Suprapubic skin (tissue), 4 donors: ENCODE measurements around the gene C1orf141. TPM values are rescaled to one million over a fixed set of nuclear protein-coding genes. Genes with fewer than 3 reads are reported as not detected.

ENCODE experiments used
- DNase-seq, 2 donors: peaks; one replicate each; pipeline ENCODE4 v3.0.0-alpha.2; 2019; ENCODE audit warnings: low spot score in 2 of 2
- H3K27ac ChIP-seq: fragments of 200-600 bp; sonication (generic); one replicate; pipeline ENCODE4 v1.5.1; 2019
- H3K27me3 ChIP-seq: fragments of 200-600 bp; sonication (generic); one replicate; pipeline ENCODE4 v1.5.1; 2019
- H3K36me3 ChIP-seq: fragments of 200-600 bp; sonication (generic); one replicate; pipeline ENCODE4 v1.5.1; 2019
- H3K4me1 ChIP-seq: fragments of 200-600 bp; sonication (generic); one replicate; pipeline ENCODE4 v1.5.1; 2019
- H3K4me3 ChIP-seq: fragments of 200-600 bp; sonication (generic); one replicate; pipeline ENCODE4 v1.5.1; 2019; ENCODE audit warnings: mild to moderate bottlenecking
- H3K9me3 ChIP-seq: fragments of 200-600 bp; sonication (generic); one replicate; pipeline ENCODE4 v1.5.1; 2019
- EP300 ChIP-seq: sonication (generic); formaldehyde crosslinking; IDR thresholded peaks from one replicate; pipeline ENCODE4 v1.6.1; 2017; ENCODE audit warnings: antibody characterized with exemption
- POLR2A ChIP-seq, 2 donors: fragments of 450-650 bp; IDR thresholded peaks; one replicate each; pipeline ENCODE4 v1.6.1; 2017; ENCODE audit warnings: antibody characterized with exemption in 2 of 2, mild to moderate bottlenecking in 2 of 2, moderate library complexity in 2 of 2
- POLR2AphosphoS5 ChIP-seq, 3 donors: sonication (generic); formaldehyde crosslinking; IDR thresholded peaks; one replicate each; pipeline ENCODE4 v1.6.1; 2017; ENCODE audit warnings: antibody characterized with exemption in 3 of 3
- WGBS: methylation state at CpG from one replicate; pipeline ENCODE4 v1.1.5; 2018; 5-methylcytosine and 5-hydroxymethylcytosine counted together
- total RNA-seq, 4 donors: library from RNA; depleted of rRNA; stranded (reverse); fragments of >200 nt; gene quantifications; one replicate each; pipeline ENCODE4 v1.1.0, GENCODE V29; 2016
- TF ChIP-seq, protein P1 (sequence below), 2 donors: fragments of 200-600 bp in 1 of 2; fragments of 450-650 bp in 1 of 2; sonication (generic) in 1 of 2; IDR thresholded peaks; one replicate each; pipeline ENCODE4 v1.5.1; 2016 to 2019; ENCODE audit warnings: antibody characterized with exemption in 2 of 2, mild to moderate bottlenecking in 1 of 2, moderate library complexity in 1 of 2

The C1orf141 gene
- total RNA-seq, 4 donors from 2014 or later = not detected

- Histone ChIP-seq H3K27ac (no peak overlapping the region), H3K36me3 (no peaks in the 10 kb centered on the region), H3K4me1 (no peaks in the 10 kb centered on the region), H3K4me3 (no peak overlapping the region), H3K27me3 (no peaks in the 10 kb centered on the region), H3K9me3 (no peaks in the 10 kb centered on the region)
- WGBS = 100% methylated on average over 2 of the region's 2 CpGs
- TF ChIP-seq, protein P1, sequence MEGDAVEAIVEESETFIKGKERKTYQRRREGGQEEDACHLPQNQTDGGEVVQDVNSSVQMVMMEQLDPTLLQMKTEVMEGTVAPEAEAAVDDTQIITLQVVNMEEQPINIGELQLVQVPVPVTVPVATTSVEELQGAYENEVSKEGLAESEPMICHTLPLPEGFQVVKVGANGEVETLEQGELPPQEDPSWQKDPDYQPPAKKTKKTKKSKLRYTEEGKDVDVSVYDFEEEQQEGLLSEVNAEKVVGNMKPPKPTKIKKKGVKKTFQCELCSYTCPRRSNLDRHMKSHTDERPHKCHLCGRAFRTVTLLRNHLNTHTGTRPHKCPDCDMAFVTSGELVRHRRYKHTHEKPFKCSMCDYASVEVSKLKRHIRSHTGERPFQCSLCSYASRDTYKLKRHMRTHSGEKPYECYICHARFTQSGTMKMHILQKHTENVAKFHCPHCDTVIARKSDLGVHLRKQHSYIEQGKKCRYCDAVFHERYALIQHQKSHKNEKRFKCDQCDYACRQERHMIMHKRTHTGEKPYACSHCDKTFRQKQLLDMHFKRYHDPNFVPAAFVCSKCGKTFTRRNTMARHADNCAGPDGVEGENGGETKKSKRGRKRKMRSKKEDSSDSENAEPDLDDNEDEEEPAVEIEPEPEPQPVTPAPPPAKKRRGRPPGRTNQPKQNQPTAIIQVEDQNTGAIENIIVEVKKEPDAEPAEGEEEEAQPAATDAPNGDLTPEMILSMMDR (IDR thresholded peaks at IDR 0.05) = no peak
- TF ChIP-seq POLR2A (IDR thresholded peaks at IDR 0.05) = no peak
- TF ChIP-seq EP300 = no peak
- TF ChIP-seq POLR2AphosphoS5 (IDR thresholded peaks at IDR 0.05) = no peak
- no peak for DNase-seq
Measured at GRCh38 chr1:67061266-67061665, 73.5 kb downstream of the C1orf141 start.

GRCh38 chr1:67060811-67061218 is 74.0 kb downstream of the C1orf141 start:
- H3K4me1 ChIP-seq = no peaks in the 10 kb centered on the region
- H3K27me3 ChIP-seq = no peaks in the 10 kb centered on the region
- TF ChIP-seq, protein P1 (IDR thresholded peaks at IDR 0.05) = no peak
- TF ChIP-seq EP300 (no peak), POLR2A (IDR thresholded peaks at IDR 0.05) (no peak), POLR2AphosphoS5 (IDR thresholded peaks at IDR 0.05) (no peak)
- no peaks in the 10 kb centered on the region for H3K36me3 ChIP-seq
- no peak for DNase-seq
- no peak overlapping the region for H3K27ac ChIP-seq
- no peaks in the 10 kb centered on the region for H3K9me3 ChIP-seq
- 85% methylated on average over 2 of the region's 2 CpGs for WGBS
- H3K4me3 ChIP-seq = no peak overlapping the region

- H3K36me3 ChIP-seq = no peaks in the 10 kb centered on the region
- H3K4me1 ChIP-seq = peaks cover 4% of the 10 kb centered on the region
- H3K9me3 ChIP-seq = no peaks in the 10 kb centered on the region
- DNase-seq = no peak
- WGBS = 82% methylated on average over 1 of the region's 1 CpG
- no peak overlapping the region for H3K4me3 ChIP-seq
- H3K27me3 ChIP-seq = no peaks in the 10 kb centered on the region
- TF ChIP-seq, protein P1 (IDR thresholded peaks at IDR 0.05) = no peak
- TF ChIP-seq POLR2AphosphoS5 (IDR thresholded peaks at IDR 0.05) (no peak), POLR2A (IDR thresholded peaks at IDR 0.05) (no peak), EP300 (no peak)
- no peak overlapping the region for H3K27ac ChIP-seq
Measured at GRCh38 chr1:67059346-67059745, 75.4 kb downstream of the C1orf141 start.

DNA sequence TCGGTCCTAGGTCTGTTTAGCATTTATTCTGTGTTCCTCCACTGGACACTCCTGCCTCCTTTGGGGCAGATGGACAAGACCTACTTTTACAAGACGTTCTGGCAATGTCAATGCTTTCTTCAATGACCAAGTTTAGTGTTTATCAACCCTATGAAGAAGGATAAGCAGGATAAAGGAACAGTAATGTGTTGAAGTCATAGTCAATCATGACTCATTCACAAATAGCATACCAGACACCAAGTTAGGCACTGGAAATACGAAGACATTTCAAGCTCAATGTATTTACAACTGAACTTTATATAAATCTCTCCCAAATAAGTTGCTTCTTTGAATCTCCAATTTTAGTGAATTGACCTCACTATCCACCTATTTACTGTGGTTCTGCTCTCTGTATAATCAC is 76.0 kb downstream of the C1orf141 start:
- Histone ChIP-seq H3K9me3 (no peaks in the 10 kb centered on the region), H3K4me1 (peaks cover 6% of the 10 kb centered on the region), H3K27me3 (no peaks in the 10 kb centered on the region), H3K4me3 (no peak overlapping the region), H3K27ac (no peak overlapping the region), H3K36me3 (no peaks in the 10 kb centered on the region)
- no peak for DNase-seq
- TF ChIP-seq POLR2AphosphoS5 (IDR thresholded peaks at IDR 0.05) (no peak), POLR2A (IDR thresholded peaks at IDR 0.05) (no peak), EP300 (no peak)
- TF ChIP-seq, protein P1 (IDR thresholded peaks at IDR 0.05) = no peak
- 79% methylated on average over 3 of the region's 3 CpGs for WGBS

- no peaks in the 10 kb centered on the region for H3K27me3 ChIP-seq
- DNase-seq = no peak
- 87% methylated on average over 1 of the region's 1 CpG for WGBS
- no peak overlapping the region for H3K4me3 ChIP-seq
- TF ChIP-seq POLR2AphosphoS5 (IDR thresholded peaks at IDR 0.05) = no peak
- TF ChIP-seq, protein P1 (IDR thresholded peaks at IDR 0.05) = no peak
- no peak for TF ChIP-seq POLR2A (IDR thresholded peaks at IDR 0.05)
- TF ChIP-seq EP300 = no peak
- H3K27ac ChIP-seq = no peak overlapping the region
- no peaks in the 10 kb centered on the region for H3K9me3 ChIP-seq
- no peaks in the 10 kb centered on the region for H3K36me3 ChIP-seq
- peaks cover 6% of the 10 kb centered on the region for H3K4me1 ChIP-seq
Measured at GRCh38 chr1:67058242-67058641, 76.5 kb downstream of the C1orf141 start.
